Nephron (organoid): ENCODE data around the gene UNC5B.
"Not testable (repeated sequence)": the region's sequence is repeated elsewhere in the genome, so short reads cannot be mapped to it uniquely, and the experiment has no call there.

Experiments
- H3K27ac Mint-ChIP-seq, 3 experiments: 2 replicates each; pipeline ENCODE4 v1.8.0; 2020; ENCODE audit warnings: mixed read lengths in 3 of 3, mild to moderate bottlenecking in 2 of 3, moderate library complexity in 1 of 3
- H3K27me3 Mint-ChIP-seq: 2 replicates; pipeline ENCODE4 v1.8.0; 2021; ENCODE audit warnings: low read depth, mild to moderate bottlenecking, moderate library complexity, mixed read lengths
- H3K36me3 Mint-ChIP-seq: 2 replicates; pipeline ENCODE4 v1.8.0; 2020; ENCODE audit warnings: low read depth, mixed read lengths
- H3K4me1 Mint-ChIP-seq: 2 replicates; pipeline ENCODE4 v1.8.0; 2020; ENCODE audit warnings: mixed read lengths
- H3K4me3 Mint-ChIP-seq, 3 experiments: 2 replicates each; pipeline ENCODE4 v1.8.0; 2020; ENCODE audit warnings: mild to moderate bottlenecking in 3 of 3, mixed read lengths in 3 of 3, moderate library complexity in 2 of 3
- H3K9me3 Mint-ChIP-seq: 2 replicates; pipeline ENCODE4 v1.8.0; 2020; ENCODE audit warnings: mixed read lengths
- TF ChIP-seq, protein P1 (sequence below), 3 experiments: fragments of 200-600 bp; sonication (generic); IDR thresholded peaks; one replicate each; pipeline ENCODE4 v1.5.0; 2021; ENCODE audit warnings: antibody characterized with exemption in 3 of 3; ENCODE audit not compliant: unreplicated experiment in 3 of 3

The UNC5B gene

DNA sequence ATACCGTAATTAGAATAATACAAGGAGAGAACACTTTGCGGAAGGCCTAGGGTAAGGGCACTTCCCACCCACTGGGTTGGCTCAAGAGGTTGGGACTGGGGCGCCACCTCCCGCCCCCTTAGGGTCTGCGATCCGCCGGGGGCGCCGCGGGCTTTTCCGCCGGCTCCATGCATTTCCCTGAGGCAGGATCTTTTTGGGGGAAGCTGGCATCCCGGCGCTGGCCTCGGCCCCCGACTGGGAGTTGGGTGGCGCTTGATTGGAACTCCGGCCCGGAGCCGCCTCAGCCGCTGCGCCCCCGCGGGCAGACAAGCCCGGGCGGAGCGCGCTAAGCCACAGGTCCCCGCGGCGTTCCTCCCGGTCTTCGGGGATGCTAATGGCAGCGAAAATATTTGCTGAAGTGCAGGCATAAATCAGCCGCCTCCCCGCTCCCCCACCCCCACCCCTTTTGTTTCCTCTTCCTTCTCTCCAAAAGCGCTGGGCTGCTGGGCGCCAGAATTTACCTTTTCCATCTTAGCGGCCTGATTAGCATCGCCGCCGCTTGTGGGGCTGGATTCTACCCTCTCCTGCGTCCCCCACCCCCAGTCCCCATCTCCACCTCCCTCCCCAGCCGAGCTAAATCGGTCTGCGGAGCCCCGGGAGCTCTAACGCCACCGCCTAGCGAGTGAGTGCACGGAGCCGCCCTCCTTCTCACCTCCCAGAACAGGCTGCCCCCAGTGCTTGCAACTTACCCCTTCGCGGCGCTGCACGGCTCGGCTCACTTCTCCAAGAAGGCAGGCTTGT lies 5.1 kb downstream of the UNC5B start:
- TF ChIP-seq, protein P1, sequence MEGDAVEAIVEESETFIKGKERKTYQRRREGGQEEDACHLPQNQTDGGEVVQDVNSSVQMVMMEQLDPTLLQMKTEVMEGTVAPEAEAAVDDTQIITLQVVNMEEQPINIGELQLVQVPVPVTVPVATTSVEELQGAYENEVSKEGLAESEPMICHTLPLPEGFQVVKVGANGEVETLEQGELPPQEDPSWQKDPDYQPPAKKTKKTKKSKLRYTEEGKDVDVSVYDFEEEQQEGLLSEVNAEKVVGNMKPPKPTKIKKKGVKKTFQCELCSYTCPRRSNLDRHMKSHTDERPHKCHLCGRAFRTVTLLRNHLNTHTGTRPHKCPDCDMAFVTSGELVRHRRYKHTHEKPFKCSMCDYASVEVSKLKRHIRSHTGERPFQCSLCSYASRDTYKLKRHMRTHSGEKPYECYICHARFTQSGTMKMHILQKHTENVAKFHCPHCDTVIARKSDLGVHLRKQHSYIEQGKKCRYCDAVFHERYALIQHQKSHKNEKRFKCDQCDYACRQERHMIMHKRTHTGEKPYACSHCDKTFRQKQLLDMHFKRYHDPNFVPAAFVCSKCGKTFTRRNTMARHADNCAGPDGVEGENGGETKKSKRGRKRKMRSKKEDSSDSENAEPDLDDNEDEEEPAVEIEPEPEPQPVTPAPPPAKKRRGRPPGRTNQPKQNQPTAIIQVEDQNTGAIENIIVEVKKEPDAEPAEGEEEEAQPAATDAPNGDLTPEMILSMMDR (IDR thresholded peaks at IDR 0.05; ENCODE audit: unreplicated experiment in 3 of 3): no peak
- peaks cover 69% of the 10 kb centered on the region for H3K4me1 Mint-ChIP-seq
- H3K36me3 Mint-ChIP-seq: no peaks in the 10 kb centered on the region
- H3K4me3 Mint-ChIP-seq: peak overlapping the region; percentile 96 to 98 (median 97)
- no peaks in the 10 kb centered on the region for H3K9me3 Mint-ChIP-seq
- peaks cover 56% of the 10 kb centered on the region for H3K27me3 Mint-ChIP-seq
- H3K27ac Mint-ChIP-seq: peak overlapping the region; percentile 57 to 90 (median 77)

DNA sequence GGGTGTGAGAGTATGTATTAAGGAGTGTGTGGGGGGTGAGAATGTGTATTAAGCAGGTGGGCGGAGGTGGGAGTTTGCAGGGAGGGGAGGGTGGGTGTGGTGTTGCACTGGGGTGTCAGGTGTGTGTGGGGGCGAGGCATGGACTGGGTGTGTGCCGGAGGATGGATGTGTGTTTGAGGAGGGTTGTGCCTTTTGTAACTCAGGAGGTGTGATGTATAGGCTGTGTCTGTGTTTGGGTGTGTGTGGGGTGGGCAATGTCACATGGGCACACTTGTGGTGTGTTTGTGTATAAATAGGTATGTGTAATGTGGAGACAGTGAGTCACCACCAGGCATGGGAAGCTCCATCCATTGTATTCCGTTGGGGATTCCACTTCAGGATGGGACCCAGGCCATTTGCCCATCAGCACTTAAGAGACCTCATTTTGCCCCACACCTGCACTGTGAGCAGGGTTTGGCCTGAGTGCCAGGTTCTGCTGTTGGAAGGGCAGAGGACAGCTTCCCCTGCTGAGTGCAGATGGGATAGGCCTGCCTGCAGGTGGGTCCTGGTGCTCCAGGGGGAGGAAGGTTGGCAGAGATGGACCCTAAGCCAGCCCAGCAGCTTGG lies 5.8 kb downstream of the UNC5B start:
- Mint-ChIP-seq H3K36me3 (no peaks in the 10 kb centered on the region), H3K27me3 (peaks cover 54% of the 10 kb centered on the region), H3K4me1 (peaks cover 75% of the 10 kb centered on the region), H3K4me3 (peak overlapping the region; percentile 75 to 96 (median 84)), H3K27ac (peak overlapping the region; percentile 50 to 76 (median 72)), H3K9me3 (no peaks in the 10 kb centered on the region)
- TF ChIP-seq, protein P1 (IDR thresholded peaks at IDR 0.05; ENCODE audit: unreplicated experiment in 3 of 3): no peak

DNA sequence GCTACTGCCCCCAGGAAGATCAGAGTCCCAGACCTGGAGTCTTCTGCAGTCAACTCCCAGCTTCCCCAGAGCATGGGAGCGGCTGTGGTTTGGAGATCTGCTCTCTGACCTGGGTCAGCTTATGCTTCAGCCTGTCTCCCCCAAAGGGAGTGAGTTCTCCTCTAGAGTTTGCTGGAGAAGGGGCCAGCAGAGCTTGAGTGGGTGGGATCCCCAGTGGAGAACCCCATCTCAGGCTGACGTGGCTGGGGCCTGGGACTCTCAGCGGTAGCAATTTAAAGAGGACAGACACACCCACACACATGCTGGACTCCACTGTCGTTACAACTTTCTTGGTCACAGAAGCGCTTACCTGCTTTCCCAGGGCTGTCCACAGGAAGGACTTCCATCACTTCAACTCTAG lies 6.3 kb downstream of the UNC5B start:
- Mint-ChIP-seq H3K27ac (peak overlapping the region in 2 of 3 experiments; percentile 39 to 60), H3K27me3 (peaks cover 51% of the 10 kb centered on the region), H3K36me3 (no peaks in the 10 kb centered on the region), H3K4me1 (peaks cover 76% of the 10 kb centered on the region), H3K9me3 (no peaks in the 10 kb centered on the region), H3K4me3 (peak overlapping the region; percentile 34 to 96 (median 84))
- TF ChIP-seq, protein P1 (IDR thresholded peaks at IDR 0.05; ENCODE audit: unreplicated experiment in 3 of 3): no peak

DNA sequence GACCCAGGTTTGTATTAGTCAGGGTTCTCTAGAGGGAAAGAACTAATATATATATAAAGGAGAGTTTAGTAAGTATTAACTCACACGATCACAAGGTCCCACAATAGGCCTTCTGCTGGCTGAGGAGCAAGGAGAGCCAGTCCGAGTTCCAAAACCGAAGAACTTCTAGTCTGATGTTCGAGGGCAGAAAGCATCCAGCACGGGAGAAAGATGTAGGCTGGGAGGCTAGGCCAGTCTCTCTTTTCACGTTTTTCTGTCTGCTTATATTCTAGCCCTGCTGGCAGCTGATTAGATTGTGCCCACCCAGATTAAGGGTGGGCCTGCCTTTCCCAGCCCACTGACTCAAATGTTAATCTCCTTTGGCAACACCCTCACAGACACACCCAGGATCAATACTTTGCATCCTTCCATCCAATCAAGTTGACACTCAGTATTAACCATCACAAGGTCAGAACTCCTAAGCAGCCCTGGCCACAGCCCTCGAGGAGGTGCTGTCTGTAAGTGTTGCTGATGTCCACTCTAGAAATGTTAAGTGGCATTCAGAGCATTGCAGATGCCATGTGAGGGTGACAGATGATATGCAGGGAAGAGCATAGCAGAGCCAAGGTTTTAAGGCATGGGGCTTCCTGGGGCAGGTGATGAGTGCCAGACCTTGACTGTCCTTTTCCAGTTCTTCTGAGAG lies 7.0 kb downstream of the UNC5B start:
- peak overlapping the region; percentile 39 to 60 (median 48) for H3K27ac Mint-ChIP-seq
- H3K27me3 Mint-ChIP-seq: peaks cover 47% of the 10 kb centered on the region

DNA sequence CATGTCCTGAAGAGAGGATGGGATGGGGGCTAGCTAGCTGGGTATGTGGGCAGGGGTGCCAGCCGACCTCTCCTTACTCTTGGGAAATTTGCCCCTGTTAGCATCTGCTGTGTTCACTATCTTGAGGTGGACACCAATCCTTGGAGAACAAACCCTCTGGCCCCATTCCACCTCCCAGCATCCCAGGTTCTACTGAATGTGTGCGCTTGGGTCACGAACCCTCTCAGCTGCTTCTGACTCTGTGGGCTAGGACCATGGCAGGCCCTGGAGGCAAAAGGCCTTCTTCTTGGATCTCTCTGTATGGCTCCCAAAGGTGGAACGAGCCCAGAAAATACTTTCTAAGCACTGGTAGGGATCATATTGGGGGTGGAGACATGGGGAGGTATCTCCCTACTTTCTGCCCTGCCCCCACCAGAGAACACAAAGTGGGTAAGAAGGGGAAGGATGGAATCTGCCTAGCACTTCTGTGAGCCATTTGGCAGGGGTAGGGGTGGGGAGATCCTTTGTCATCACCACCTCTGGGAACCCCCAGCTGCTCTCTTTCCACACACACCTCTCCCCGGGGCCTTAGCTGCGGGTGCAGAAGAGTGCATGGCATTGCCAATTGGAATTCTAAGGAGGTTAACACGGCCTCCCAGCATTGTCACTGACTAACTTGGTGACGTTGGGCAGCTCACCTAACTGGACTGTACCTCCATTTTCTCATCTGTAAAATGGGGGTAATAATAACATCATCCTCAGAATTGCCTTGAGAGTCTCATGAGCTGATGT lies 7.7 kb downstream of the UNC5B start:
- peak overlapping the region; percentile 39 to 60 (median 48) for H3K27ac Mint-ChIP-seq
- TF ChIP-seq, protein P1 (IDR thresholded peaks at IDR 0.05; ENCODE audit: unreplicated experiment in 3 of 3): no peak
- peaks cover 71% of the 10 kb centered on the region for H3K4me1 Mint-ChIP-seq
- H3K36me3 Mint-ChIP-seq: no peaks in the 10 kb centered on the region
- peaks cover 40% of the 10 kb centered on the region for H3K27me3 Mint-ChIP-seq
- H3K9me3 Mint-ChIP-seq: no peaks in the 10 kb centered on the region
- peak overlapping the region in 1 of 3 experiments; percentile 37 for H3K4me3 Mint-ChIP-seq

More for the DNA sequence above, 7.0 kb downstream of the UNC5B start:
- not testable (repeated sequence) for H3K9me3 Mint-ChIP-seq, H3K36me3 Mint-ChIP-seq
- Mint-ChIP-seq H3K4me1 (peaks cover 74% of the 10 kb centered on the region), H3K4me3 (peak overlapping the region in 2 of 3 experiments; percentile 33 to 64)
